Measurements from ENCODE around the gene ATP6V0D1.

The ATP6V0D1 gene

GRCh38 chr16:67403976-67404555 is 76.9 kb downstream of the ATP6V0D1 start:
- POLR2A ChIA-PET: no interaction called here
- H3K4me3 ChIP-seq (ENCODE audit: low read depth, low read length): no peak overlapping the region
- CTCF ChIA-PET: interaction anchor here (1.4 to 5.4 kb wide), 3 partner anchors 12 to 143 kb away, joined by 4 to 38 read pairs (median 5); partner anchors contain the start of gene ZDHHC1
- TF ChIP-seq CTCF (IDR thresholded peaks at IDR 0.05; ENCODE audit: insufficient read depth, low read length, missing control alignments): no peak
- DNase-seq (ENCODE audit: low read depth, low spot score): no peak

- CTCF ChIA-PET: interaction anchor here (1.4 to 2.0 kb wide), 5 partner anchors 10 to 137 kb away, joined by 3 to 10 read pairs (median 5); partner anchors contain the start of gene ZDHHC1
- POLR2A ChIA-PET: no interaction called here
- no peak overlapping the region for H3K4me3 ChIP-seq (ENCODE audit: low read depth, low read length)
- no peak for DNase-seq (ENCODE audit: low read depth, low spot score)
- no peak for TF ChIP-seq CTCF (IDR thresholded peaks at IDR 0.05; ENCODE audit: insufficient read depth, low read length, missing control alignments)
Measured at GRCh38 chr16:67400901-67401300, 80.1 kb downstream of the ATP6V0D1 start.

GRCh38 chr16:67399749-67400704 is 80.9 kb downstream of the ATP6V0D1 start:
- H3K4me3 ChIP-seq (ENCODE audit: low read depth, low read length): no peak overlapping the region
- TF ChIP-seq CTCF (IDR thresholded peaks at IDR 0.05; ENCODE audit: insufficient read depth, low read length, missing control alignments): no peak
- ChIA-PET POLR2A (no interaction called here), CTCF (interaction anchor here (0.7 to 1.9 kb wide), 16 partner anchors 8 to 153 kb away, joined by 3 to 10 read pairs (median 4); partner anchors contain the start of gene FHOD1)
- no peak for DNase-seq (ENCODE audit: low read depth, low spot score)

- POLR2A ChIA-PET: no interaction called here
- peak; percentile 83 for TF ChIP-seq CTCF (IDR thresholded peaks at IDR 0.05; ENCODE audit: insufficient read depth, low read length, missing control alignments)
- DNase-seq (ENCODE audit: low read depth, low spot score): no peak
Measured at GRCh38 chr16:67399218-67399733, 81.7 kb downstream of the ATP6V0D1 start.

GRCh38 chr16:67398546-67399217 is 82.3 kb downstream of the ATP6V0D1 start:
- no peak for DNase-seq (ENCODE audit: low read depth, low spot score)
- no peak overlapping the region for H3K4me3 ChIP-seq (ENCODE audit: low read depth, low read length)
- POLR2A ChIA-PET: no interaction called here
- no peak for TF ChIP-seq CTCF (IDR thresholded peaks at IDR 0.05; ENCODE audit: insufficient read depth, low read length, missing control alignments)
- CTCF ChIA-PET: interaction anchor here (0.6 to 1.8 kb wide), 8 partner anchors 9 to 152 kb away, joined by 3 to 10 read pairs (median 4); partner anchors contain the start of gene FHOD1

More at GRCh38 chr16:67399218-67399733, 81.7 kb downstream of the ATP6V0D1 start:
- CTCF ChIA-PET: interaction anchor here (0.7 to 1.9 kb wide), 17 partner anchors 9 to 152 kb away, joined by 3 to 10 read pairs (median 3); partner anchors contain the start of gene FHOD1
- no peak overlapping the region for H3K4me3 ChIP-seq (ENCODE audit: low read depth, low read length)

Data from AG04449 (cell line).